GM12865 (cell line): ENCODE data around the gene MYO18B.

Source experiments
- DNase-seq: peaks from one replicate; pipeline ENCODE4 v3.0.0; 2010; ENCODE audit warnings: low read depth
- H3K4me3 ChIP-seq: 2 replicates; pipeline ENCODE4 v1.5.1; 2011; ENCODE audit warnings: mild to moderate bottlenecking, low read depth, low read length, control low read depth
- CTCF ChIP-seq: IDR thresholded peaks from 2 replicates; pipeline ENCODE4 v1.5.1; 2011; ENCODE audit warnings: low read length, control low read depth, low read depth, inconsistent platforms; ENCODE audit not compliant: insufficient read depth; ENCODE audit errors: missing control alignments

Gene MYO18B

DNA sequence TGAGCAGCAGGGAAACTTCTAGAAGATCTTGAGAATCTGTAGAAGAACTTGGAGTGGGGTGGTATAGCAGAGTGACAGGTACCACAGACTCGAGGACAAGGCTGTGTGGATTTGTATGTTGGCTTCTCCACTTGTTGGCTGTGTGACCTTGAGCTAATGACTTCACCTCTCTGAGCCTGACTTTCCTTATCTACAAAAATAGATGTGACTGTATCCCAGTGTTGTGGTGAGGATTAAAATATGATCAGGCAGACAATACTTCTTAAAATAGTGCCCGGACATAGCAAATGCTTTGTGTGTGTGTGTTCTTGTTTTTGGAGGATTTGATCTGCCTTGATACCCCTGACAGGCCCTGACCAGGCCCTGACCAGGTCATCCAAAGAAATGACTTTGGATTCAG lies 40.8 kb downstream of the MYO18B start:
- no peak for TF ChIP-seq CTCF
- no peak for DNase-seq
- no peak overlapping the region for H3K4me3 ChIP-seq

- no peak for TF ChIP-seq CTCF
- H3K4me3 ChIP-seq: no peak overlapping the region
- DNase-seq: no peak
Measured at GRCh38 chr22:25783856-25784255, 41.9 kb downstream of the MYO18B start.

DNA sequence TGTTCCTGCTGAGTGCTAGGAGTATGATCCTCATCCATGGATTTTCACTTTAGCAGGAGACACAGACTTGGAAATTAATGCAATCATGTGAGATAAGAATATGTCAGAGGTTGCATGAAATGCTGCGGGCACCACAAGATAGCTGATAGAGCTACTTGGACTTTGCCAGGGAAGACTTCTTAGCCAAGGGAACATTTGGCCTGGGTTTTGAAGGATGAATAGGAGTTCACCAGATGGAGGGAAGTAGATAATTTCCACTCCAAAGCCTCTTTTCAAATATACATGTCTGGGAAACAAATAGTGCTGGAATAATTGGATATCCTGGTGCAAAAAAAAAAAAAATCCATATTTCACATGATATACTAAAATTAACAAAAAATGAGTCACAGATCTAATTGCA lies 44.2 kb downstream of the MYO18B start:
- H3K4me3 ChIP-seq: no peak overlapping the region

GRCh38 chr22:25791556-25791955 lies 49.6 kb downstream of the MYO18B start:
- TF ChIP-seq CTCF: no peak
- DNase-seq: no peak
- no peak overlapping the region for H3K4me3 ChIP-seq

More for the DNA sequence above, 44.2 kb downstream of the MYO18B start:
- no peak for TF ChIP-seq CTCF
- no peak for DNase-seq

DNA sequence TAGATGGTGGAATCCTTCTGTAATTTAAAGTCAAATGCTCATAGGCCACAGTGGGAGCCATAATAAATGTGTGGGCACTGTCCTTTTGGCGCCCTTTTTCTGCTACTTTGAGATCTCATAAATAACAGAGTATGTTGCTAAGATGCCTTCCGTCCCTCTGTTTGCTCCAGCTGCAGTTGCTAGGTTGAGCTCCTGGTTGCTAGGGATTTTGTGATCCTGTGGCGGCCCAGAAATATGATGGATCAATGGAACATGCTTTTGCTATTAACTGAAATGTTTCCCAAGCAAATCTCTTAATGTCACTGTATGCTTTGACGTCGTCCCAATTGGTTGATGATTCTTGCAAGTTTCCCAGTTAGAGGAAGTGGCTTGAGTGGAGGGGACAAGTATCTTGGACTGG lies 53.5 kb downstream of the MYO18B start:
- no peak for DNase-seq
- H3K4me3 ChIP-seq: no peak overlapping the region
- TF ChIP-seq CTCF: no peak

- H3K4me3 ChIP-seq: no peak overlapping the region
- no peak for DNase-seq
- TF ChIP-seq CTCF: no peak
Measured at GRCh38 chr22:25797498-25798290, 55.7 kb downstream of the MYO18B start.

GRCh38 chr22:25800766-25801165 lies 58.8 kb downstream of the MYO18B start:
- no peak overlapping the region for H3K4me3 ChIP-seq
- no peak for TF ChIP-seq CTCF
- DNase-seq: no peak
